Ishikawa (cell line): ENCODE measurements around the gene SELENOS.

Experiments used
- CEBPB ChIP-seq: IDR thresholded peaks from 2 replicates; pipeline ENCODE4 v1.6.1; 2012
- CREB1 ChIP-seq: IDR thresholded peaks from 2 replicates; pipeline ENCODE4 v1.6.1; 2012; ENCODE audit warnings: low read depth
- EGR1 ChIP-seq: IDR thresholded peaks from 2 replicates; pipeline ENCODE4 v1.6.1; 2012
- EP300 ChIP-seq: IDR thresholded peaks from 2 replicates; pipeline ENCODE4 v1.6.1; 2012; ENCODE audit warnings: borderline replicate concordance
- FOXM1 ChIP-seq: IDR thresholded peaks from 2 replicates; pipeline ENCODE4 v1.6.1; 2012; ENCODE audit warnings: low read depth, borderline replicate concordance
- MAX ChIP-seq: IDR thresholded peaks from 2 replicates; pipeline ENCODE4 v1.6.1; 2012
- NFIC ChIP-seq: IDR thresholded peaks from 2 replicates; pipeline ENCODE4 v1.6.1; 2012
- RAD21 ChIP-seq: IDR thresholded peaks from 2 replicates; pipeline ENCODE4 v1.6.1; 2012; ENCODE audit warnings: low read depth
- REST ChIP-seq: IDR thresholded peaks from 2 replicates; pipeline ENCODE4 v1.6.1; 2012; ENCODE audit warnings: low read depth, mild to moderate bottlenecking
- TAF1 ChIP-seq: IDR thresholded peaks from 2 replicates; pipeline ENCODE4 v1.6.1; 2012; ENCODE audit warnings: low read depth, mild to moderate bottlenecking
- TCF12 ChIP-seq: IDR thresholded peaks from 2 replicates; pipeline ENCODE4 v1.6.1; 2012; ENCODE audit warnings: low read depth
- TEAD4 ChIP-seq: IDR thresholded peaks from 2 replicates; pipeline ENCODE4 v1.6.1; 2012
- YY1 ChIP-seq: IDR thresholded peaks from 2 replicates; pipeline ENCODE4 v1.6.1; 2012; ENCODE audit warnings: low read depth
- TF ChIP-seq, protein P1 (sequence below): IDR thresholded peaks from 2 replicates; pipeline ENCODE4 v1.6.1; 2012

DNA sequence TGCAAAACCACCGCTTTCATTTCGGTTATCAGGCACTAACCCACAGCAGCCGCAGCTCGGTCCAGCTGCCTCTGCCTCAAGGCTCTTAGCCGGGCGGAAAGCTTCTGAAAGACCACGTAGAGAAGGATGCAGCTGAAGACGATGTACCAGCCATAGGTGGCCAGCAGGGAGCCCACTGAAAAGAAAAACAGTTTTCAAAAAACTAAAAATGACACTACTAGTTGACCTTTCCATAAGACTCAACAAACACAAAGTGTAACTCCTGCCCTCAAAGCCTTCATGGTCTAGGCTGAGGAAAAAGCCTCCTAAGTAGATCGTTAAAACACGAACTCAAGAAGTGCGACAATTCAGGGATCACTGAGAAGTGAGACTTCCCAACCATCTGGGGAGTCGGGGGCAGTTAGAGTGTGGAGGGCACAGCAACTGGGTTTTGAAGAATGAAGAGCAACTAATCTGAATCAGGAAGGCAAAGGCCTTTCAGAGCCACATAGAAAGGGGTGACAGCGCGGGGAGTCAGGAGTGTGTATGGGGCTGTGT lies 716 bp downstream of the SELENOS start:
- no peak for TF ChIP-seq EGR1
- TF ChIP-seq TEAD4, result no peak
- TF ChIP-seq EP300, result no peak
- no peak for TF ChIP-seq FOXM1
- no peak for TF ChIP-seq RAD21
- no peak for TF ChIP-seq YY1
- no peak for TF ChIP-seq REST
- TF ChIP-seq TAF1, result no peak
- TF ChIP-seq, protein P1, sequence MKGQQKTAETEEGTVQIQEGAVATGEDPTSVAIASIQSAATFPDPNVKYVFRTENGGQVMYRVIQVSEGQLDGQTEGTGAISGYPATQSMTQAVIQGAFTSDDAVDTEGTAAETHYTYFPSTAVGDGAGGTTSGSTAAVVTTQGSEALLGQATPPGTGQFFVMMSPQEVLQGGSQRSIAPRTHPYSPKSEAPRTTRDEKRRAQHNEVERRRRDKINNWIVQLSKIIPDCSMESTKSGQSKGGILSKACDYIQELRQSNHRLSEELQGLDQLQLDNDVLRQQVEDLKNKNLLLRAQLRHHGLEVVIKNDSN, result no peak
- TF ChIP-seq NFIC, result no peak
- no peak for TF ChIP-seq CREB1
- TF ChIP-seq CEBPB, result no peak
- no peak for TF ChIP-seq TCF12
- TF ChIP-seq MAX, result no peak
